Vagina (tissue), 2 donors: ENCODE measurements around the gene MINDY4B.

ENCODE experiments used
- CTCF ChIP-seq, 3 experiments: fragments of 450-650 bp in 2 of 3; fragments of 200-600 bp in 1 of 3; sonication (generic) in 1 of 3; IDR thresholded peaks; one replicate each; pipeline ENCODE4 v1.5.1; 2017 to 2019; ENCODE audit warnings: antibody characterized with exemption in 3 of 3, mild to moderate bottlenecking in 2 of 3, moderate library complexity in 2 of 3
- POLR2A ChIP-seq, 2 donors: fragments of 450-650 bp; IDR thresholded peaks; one replicate each; pipeline ENCODE4 v1.6.1; 2017; ENCODE audit warnings: antibody characterized with exemption in 2 of 2, mild to moderate bottlenecking in 2 of 2, moderate library complexity in 2 of 2

- TF ChIP-seq CTCF (IDR thresholded peaks at IDR 0.05) (no peak), POLR2A (IDR thresholded peaks at IDR 0.05) (no peak)
These were observed 82.0 kb downstream of the MINDY4B start for GRCh38 chr3:150823277-150823676.
